Glomerular visceral epithelial cell (primary cell): ENCODE data around the gene SH3YL1.
A peak's percentile ranks its signal among the peaks of the same experiment; 100 is the strongest.

Source experiments
- DNase-seq: peaks from one replicate; pipeline ENCODE4 v3.0.0-alpha.2; 2016; ENCODE audit errors: extremely low spot score

The SH3YL1 gene

GRCh38 chr2:263774-264492 lies at the start of gene SH3YL1:
Gene SH3YL1 (minus strand): TSS chr2:264032. CDS start chr2:263984, 48 bp downstream.
- DNase-seq = peak; percentile 15

GRCh38 chr2:310994-311393 lies 47.2 kb upstream of the SH3YL1 start:
- DNase-seq = no peak

- no peak for DNase-seq
These were observed 46.2 kb upstream of the SH3YL1 start for GRCh38 chr2:309954-310510.

GRCh38 chr2:309148-309953 lies 45.5 kb upstream of the SH3YL1 start:
- no peak for DNase-seq

- DNase-seq = no peak
These were observed 41.5 kb upstream of the SH3YL1 start for GRCh38 chr2:305366-305765.

GRCh38 chr2:296354-296753 lies 32.5 kb upstream of the SH3YL1 start:
- no peak for DNase-seq

GRCh38 chr2:295090-295489 lies 31.3 kb upstream of the SH3YL1 start:
- no peak for DNase-seq

GRCh38 chr2:290090-290722 lies 26.4 kb upstream of the SH3YL1 start:
- DNase-seq = peak; percentile 63

GRCh38 chr2:289362-290089 lies 25.7 kb upstream of the SH3YL1 start:
- no peak for DNase-seq

- DNase-seq = no peak
These were observed 25.0 kb upstream of the SH3YL1 start for GRCh38 chr2:288758-289361.

GRCh38 chr2:287911-288757 lies 24.3 kb upstream of the SH3YL1 start, which contains the start of gene ALKAL2:
Gene ALKAL2 (minus strand): TSS chr2:288091. CDS start chr2:287835, 256 bp downstream.
- no peak for DNase-seq

GRCh38 chr2:287471-287885 lies 23.6 kb upstream of the SH3YL1 start:
- DNase-seq = no peak

- DNase-seq = no peak
These were observed 23.1 kb upstream of the SH3YL1 start for GRCh38 chr2:286774-287392.

- DNase-seq = no peak
These were observed 22.2 kb upstream of the SH3YL1 start for GRCh38 chr2:286035-286434.

GRCh38 chr2:285531-285930 lies 21.7 kb upstream of the SH3YL1 start:
- peak; percentile 39 for DNase-seq

GRCh38 chr2:284896-285492 lies 21.2 kb upstream of the SH3YL1 start:
- DNase-seq = no peak

- peak; percentile 20 for DNase-seq
These were observed 20.4 kb upstream of the SH3YL1 start for GRCh38 chr2:283996-284794.
